Subcutaneous adipose tissue (tissue), 4 donors: ENCODE data around the gene SOX10. TPM values are rescaled to one million over a fixed set of nuclear protein-coding genes. Genes with fewer than 3 reads are reported as not detected.

ENCODE experiments used
- total RNA-seq, 4 donors: library from RNA; depleted of rRNA; stranded (reverse); fragments of >200 nt; gene quantifications; one replicate each; pipeline ENCODE4 v1.1.0, GENCODE V29; 2016
- TF ChIP-seq, protein P1 (sequence below): fragments of 450-650 bp; IDR thresholded peaks from one replicate; pipeline ENCODE4 v1.5.1; 2016; ENCODE audit warnings: low read depth, mild to moderate bottlenecking, control low read depth, antibody characterized with exemption, moderate library complexity

SOX10 gene
- total RNA-seq = under 1 TPM in 1 of 4 donors, not detected in 3; 0.19 TPM

DNA sequence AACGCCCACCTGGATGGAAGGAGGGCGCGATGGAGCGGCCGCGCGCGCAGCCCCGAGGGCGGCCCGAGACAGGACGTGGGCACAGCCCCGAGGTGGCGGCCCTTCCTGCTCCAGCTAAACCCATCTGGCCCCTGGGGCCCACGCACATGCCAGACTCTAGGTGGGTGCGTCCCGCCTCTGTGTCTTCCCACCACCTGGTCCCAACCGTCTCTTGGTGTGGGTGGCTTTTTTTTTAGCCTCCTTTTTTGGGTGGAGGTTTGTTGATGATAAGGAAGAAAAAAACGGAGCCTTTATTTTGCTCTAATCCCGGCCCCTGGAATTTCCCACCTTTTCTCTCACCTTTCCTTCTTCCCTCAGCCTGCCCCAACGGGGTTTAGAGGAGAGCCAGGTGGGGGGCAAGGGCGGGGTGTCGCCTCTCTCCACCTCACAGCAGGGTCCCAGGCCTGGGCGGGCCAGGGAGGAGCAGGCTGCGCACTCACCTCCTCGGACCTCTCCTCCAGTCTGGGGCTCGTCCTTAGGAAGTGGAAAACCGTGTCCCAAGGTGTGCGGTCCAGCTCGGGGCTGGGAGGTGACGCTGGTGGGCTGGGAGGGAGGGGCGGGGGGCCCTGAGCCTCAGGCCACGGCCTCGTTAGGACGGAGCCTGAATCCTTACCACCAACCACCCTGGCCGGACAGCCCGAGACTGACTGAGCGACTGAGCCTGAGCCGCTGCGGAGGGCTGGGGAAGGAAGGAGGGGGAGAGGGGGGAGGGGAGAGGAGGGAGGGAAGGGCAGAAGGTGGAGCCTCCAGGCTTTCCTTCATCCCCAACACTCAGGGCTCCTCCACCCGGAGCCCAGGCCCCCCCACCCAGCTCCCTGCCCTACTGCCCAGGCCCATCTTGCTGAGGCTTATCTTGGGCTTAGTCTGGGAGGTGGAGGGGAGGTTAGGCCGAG lies at the start of gene SOX10:
Gene SOX10, minus strand, starts transcription at position 696 of the 932 bp plus-strand sequence. CDS start 771 bp downstream, outside the sequence.
- TF ChIP-seq, protein P1, sequence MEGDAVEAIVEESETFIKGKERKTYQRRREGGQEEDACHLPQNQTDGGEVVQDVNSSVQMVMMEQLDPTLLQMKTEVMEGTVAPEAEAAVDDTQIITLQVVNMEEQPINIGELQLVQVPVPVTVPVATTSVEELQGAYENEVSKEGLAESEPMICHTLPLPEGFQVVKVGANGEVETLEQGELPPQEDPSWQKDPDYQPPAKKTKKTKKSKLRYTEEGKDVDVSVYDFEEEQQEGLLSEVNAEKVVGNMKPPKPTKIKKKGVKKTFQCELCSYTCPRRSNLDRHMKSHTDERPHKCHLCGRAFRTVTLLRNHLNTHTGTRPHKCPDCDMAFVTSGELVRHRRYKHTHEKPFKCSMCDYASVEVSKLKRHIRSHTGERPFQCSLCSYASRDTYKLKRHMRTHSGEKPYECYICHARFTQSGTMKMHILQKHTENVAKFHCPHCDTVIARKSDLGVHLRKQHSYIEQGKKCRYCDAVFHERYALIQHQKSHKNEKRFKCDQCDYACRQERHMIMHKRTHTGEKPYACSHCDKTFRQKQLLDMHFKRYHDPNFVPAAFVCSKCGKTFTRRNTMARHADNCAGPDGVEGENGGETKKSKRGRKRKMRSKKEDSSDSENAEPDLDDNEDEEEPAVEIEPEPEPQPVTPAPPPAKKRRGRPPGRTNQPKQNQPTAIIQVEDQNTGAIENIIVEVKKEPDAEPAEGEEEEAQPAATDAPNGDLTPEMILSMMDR = no peak

DNA sequence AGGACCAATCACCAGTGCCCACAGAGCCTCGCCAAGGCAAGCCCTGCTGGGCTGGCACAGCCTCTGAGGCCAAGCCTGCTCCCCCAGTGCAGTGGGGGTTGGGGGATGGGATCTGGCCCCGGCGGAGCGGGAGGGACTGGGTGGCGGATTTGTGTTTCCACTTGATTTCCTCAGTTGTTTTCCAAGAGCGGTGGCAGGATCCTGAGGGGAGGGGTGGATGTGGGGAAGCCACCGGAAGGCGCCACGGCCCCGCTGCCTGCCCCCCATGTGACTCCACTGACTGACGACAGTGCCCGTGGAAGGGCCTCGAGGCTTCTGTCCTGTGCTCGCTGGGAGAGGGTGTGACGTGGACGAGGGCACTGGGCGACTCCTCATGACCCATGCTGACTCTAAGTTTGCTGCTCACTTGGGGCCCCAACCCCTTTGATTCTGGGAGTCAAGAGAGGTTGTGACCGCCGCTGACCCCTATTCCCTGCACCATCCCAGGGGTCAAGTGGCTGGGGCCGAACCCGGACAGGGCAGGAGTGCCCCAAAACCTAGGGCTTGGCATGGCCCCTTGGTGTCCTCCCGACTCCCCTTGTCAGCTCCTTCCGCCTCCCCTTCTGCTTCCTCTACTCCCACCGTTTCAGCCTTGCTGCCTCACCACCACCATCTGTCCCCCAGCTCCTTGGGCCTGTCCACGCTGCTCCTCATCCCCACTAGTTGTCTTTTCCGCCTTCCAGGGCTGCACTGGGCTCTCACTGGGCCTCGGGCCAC lies 49.3 kb upstream of the SOX10 start:
- TF ChIP-seq, protein P1 = no peak

DNA sequence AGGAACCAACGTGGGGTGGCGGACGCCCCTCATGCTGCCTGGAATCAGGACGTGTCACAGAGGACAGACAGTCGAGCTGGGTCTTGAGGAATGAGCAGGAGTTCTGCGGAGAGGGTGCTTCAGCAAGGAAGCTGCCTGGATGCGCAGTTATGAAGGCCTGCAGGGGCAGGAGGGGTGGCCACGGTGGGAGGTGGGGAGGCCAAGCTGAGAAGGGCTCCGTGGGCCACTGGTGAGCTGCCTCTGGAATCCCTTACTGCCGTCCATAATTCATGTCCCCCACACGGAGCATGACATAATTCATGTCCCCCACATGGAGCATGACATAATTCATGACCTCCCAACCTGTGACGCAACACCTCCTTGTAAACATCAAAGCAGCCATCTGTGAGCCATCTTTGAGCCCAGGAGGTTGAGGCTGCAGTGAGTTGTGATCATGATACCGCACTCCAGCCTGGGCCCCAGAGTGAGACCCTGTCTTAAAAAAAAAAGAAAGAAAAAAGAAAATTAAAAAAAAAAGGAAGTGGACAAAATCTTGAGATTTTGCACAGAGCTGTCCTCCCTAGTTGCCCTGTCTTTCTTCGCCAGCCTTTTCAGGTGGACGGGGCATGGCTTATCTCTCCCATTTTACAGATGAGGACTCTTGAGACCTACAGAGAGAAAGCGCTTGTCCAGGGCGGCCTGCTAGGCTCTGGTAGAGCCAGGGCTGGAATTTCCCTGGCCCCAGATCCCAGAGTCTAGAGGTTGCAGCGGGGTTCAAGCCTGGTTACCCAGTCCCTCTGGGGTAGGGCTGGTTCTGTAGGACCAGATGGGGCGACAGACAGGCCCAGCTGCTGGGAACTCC lies 48.5 kb upstream of the SOX10 start:
- TF ChIP-seq, protein P1 = no peak

DNA sequence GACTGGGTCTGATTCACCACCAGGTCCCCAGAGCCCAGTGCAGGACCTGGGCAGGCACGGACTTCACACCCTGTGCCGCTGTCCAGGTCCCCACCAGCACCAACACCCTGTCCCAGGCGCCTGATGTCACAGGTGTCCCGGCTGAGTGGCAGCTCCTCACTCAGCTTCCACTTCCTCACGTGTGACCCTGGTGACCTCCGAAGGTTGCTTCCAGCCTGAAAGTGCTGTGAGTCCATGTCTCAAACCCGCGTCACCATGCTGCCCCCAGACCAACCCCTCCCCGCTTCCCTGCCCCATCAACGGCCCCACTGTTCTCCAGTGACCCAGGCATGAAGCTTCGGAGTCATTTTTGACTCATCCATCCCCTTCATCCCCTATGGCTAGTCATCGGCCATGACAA lies 47.1 kb upstream of the SOX10 start:
- TF ChIP-seq, protein P1 = no peak

DNA sequence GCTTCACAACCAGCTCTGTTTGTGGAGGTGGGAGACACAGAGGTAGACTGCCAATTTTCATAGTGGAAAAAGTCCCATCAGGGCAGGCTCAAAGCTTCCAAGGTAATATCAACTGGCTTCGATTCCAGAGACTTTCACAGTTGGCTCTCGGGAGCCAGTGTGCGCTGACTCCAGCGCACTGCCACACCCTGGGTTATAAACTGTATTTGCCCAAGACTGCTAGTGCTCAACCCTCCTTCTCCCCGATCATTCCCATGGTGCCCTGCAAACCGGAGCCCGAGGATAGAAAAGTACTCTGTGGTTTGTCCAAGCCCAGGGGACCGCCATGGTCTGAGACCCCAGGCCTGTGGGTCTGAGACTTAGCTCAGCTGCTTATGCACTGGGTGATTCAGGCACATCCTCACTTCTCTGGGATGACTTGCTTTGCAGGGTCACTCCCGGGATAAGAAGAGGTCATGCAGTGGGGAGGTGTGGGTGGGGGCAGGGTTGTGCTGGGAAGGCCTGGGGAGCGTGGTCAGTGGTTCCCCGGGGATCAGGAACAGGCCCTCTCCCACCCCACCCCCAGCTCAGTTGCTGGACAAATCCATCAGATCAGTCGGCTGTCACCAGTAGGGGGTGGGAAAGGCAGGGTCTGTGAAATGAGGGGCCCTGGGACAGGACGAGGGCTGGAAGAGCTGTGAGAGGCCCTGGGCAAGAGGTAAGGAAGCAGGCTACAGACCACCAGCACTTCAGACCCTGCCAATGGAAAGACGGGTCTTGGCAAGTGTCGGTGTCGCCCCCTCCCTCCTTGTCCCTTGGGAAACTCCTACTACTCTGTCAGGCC lies 46.2 kb upstream of the SOX10 start:
- TF ChIP-seq, protein P1 = no peak

DNA sequence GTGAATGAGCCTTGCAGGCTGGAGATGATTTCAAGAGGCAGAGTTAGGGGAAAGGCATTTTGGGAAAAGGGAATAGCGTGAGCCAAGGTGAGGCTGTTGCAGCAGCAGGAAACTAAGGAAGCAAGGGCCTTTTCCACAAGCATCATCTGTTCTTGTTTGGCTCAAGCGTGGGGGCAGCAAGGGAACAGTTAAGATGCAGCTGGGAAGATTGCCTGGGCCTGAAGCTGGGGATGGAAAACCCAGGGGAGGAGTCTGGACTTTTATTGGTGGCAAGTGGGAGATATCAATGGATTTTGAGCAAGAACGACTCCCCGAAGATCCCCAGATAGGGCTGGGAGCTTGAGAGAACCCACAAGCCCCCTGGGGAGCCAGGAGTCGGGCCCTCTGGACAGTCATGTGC lies 45.5 kb upstream of the SOX10 start:
- TF ChIP-seq, protein P1 = no peak
